Transverse colon (tissue), 4 donors: Measurements from ENCODE around the gene RNF5. TPM values are rescaled to one million over a fixed set of nuclear protein-coding genes. Genes with fewer than 3 reads are reported as not detected.
"Not testable (repeated sequence)": the region's sequence is repeated elsewhere in the genome, so short reads cannot be mapped to it uniquely, and the experiment has no call there.

Experiments used
- DNase-seq: peaks from one replicate; pipeline ENCODE4 v3.0.0-alpha.2; 2019
- H3K27ac ChIP-seq, 4 donors: fragments of 200-600 bp; sonication (generic); 2 replicates each; pipeline ENCODE4 v1.5.1; 2016 to 2018; ENCODE audit warnings: inconsistent platforms in 4 of 4
- H3K27me3 ChIP-seq: fragments of 200-600 bp; sonication (generic); 2 replicates; pipeline ENCODE4 v1.5.1; 2017; ENCODE audit warnings: inconsistent platforms
- H3K36me3 ChIP-seq, 4 donors: fragments of 200-600 bp; sonication (generic); 2 replicates each; pipeline ENCODE4 v1.5.1; 2017 to 2019; ENCODE audit warnings: inconsistent platforms in 4 of 4
- H3K4me1 ChIP-seq, 4 donors: fragments of 200-600 bp; sonication (generic); 2 replicates each; pipeline ENCODE4 v1.5.1; 2017 to 2020; ENCODE audit warnings: inconsistent platforms in 4 of 4
- H3K4me3 ChIP-seq, 4 donors: fragments of 200-600 bp; sonication (generic); 1 replicate in 1 of 4; 2 replicates in 3 of 4; pipeline versions ENCODE4 v1.5.1 to v1.6.1; 2017 to 2019; ENCODE audit warnings: inconsistent platforms in 4 of 4
- H3K9me3 ChIP-seq, 2 donors: fragments of 200-600 bp; sonication (generic); 2 replicates each; pipeline ENCODE4 v1.5.1; 2017 to 2019; ENCODE audit warnings: inconsistent platforms in 2 of 2
- CTCF ChIP-seq, 5 experiments: fragments of 200-600 bp in 3 of 5; fragments of 450-650 bp in 2 of 5; sonication (generic) in 3 of 5; IDR thresholded peaks; 1 replicate in 2 of 5; 2 replicates in 3 of 5; pipeline ENCODE4 v1.5.1; 2016 to 2017; ENCODE audit warnings: antibody characterized with exemption in 5 of 5, inconsistent platforms in 3 of 5, mild to moderate bottlenecking in 2 of 5, moderate library complexity in 1 of 5
- EP300 ChIP-seq: sonication (generic); formaldehyde crosslinking; IDR thresholded peaks from one replicate; pipeline ENCODE4 v1.6.1; 2017; ENCODE audit warnings: antibody characterized with exemption, low read depth
- POLR2A ChIP-seq: fragments of 450-650 bp; IDR thresholded peaks from one replicate; pipeline ENCODE4 v1.6.1; 2016; ENCODE audit warnings: antibody characterized with exemption, mild to moderate bottlenecking, moderate library complexity
- POLR2AphosphoS5 ChIP-seq, 3 donors: sonication (generic); formaldehyde crosslinking; IDR thresholded peaks; one replicate each; pipeline ENCODE4 v1.6.1; 2016; ENCODE audit warnings: antibody characterized with exemption in 3 of 3
- WGBS, 2 donors: methylation state at CpG; one replicate each; pipeline ENCODE4 v1.1.5; 2018; ENCODE audit warnings: low coverage in 1 of 2; 5-methylcytosine and 5-hydroxymethylcytosine counted together
- in situ Hi-C, 4 donors: fragments of 200-750 bp; cut with MboI; loops; one replicate each; pipeline versions ENCODE4 v1.15.0 to v1.15.1; 2017; ENCODE audit warnings: low sequenced_read_pairs in 3 of 4, low pct_ligation_motif_present in 1 of 4, low pct_unique_long_range_greater_than_20kb in 1 of 4
- intact Hi-C: fragments of 100-400 bp; cut with DNase I; formaldehyde crosslinking; loops from one replicate; pipeline ENCODE4 v1.15.1; 2023; ENCODE audit warnings: low total_unique reads
- total RNA-seq, 4 donors: library from RNA; depleted of rRNA; stranded (reverse); fragments of >200 nt; gene quantifications; one replicate each; pipeline ENCODE4 v1.1.0, GENCODE V29; 2016

The RNF5 gene
- total RNA-seq, 4 donors from 2014 or later: 36.0 to 212 (median 120) TPM

GRCh38 chr6:32184084-32184640 is 6.0 kb downstream of the RNF5 start, which contains the start of gene AGER:
TSS of gene AGER (minus strand) at chr6:32184253. CDS start at chr6:32184222, 31 bp downstream.
- no peak for TF ChIP-seq POLR2A
- TF ChIP-seq EP300: no peak
- TF ChIP-seq CTCF (IDR thresholded peaks at IDR 0.05): no peak
- no peak for TF ChIP-seq POLR2AphosphoS5 (IDR thresholded peaks at IDR 0.05)
- Histone ChIP-seq H3K9me3 (no peaks in the 10 kb centered on the region), H3K36me3 (peaks cover 0 to 12% (median 5%) of the 10 kb centered on the region in 4 donors), H3K27me3 (no peaks in the 10 kb centered on the region), H3K4me1 (peaks cover 20 to 57% (median 30%) of the 10 kb centered on the region in 4 donors), H3K4me3 (no peak within 1 kb of the TSS), H3K27ac (peak within 1 kb of the TSS; percentile 61 to 98 (median 84))
- in situ Hi-C loops (no loop called here), intact Hi-C loops (no loop called here)
- DNase-seq: no peak
- WGBS, 2 donors: 71 to 79% methylated on average over 1 to 6 of the region's 6 CpGs

- H3K9me3 ChIP-seq, H3K27me3 ChIP-seq, H3K4me3 ChIP-seq, in situ Hi-C loops, intact Hi-C loops, H3K36me3 ChIP-seq: not testable (repeated sequence)
- peak; percentile 20 for TF ChIP-seq POLR2A
- 14 to 17% methylated on average over 5 to 11 of the region's 11 CpGs for WGBS, 2 donors
- peak; percentile 79 for DNase-seq
- Histone ChIP-seq H3K4me1 (peaks cover 10 to 51% (median 29%) of the 10 kb centered on the region in 4 donors), H3K27ac (peak overlapping the region; percentile 75 to 98 (median 94))
Measured at GRCh38 chr6:32185681-32186131, 7.5 kb downstream of the RNF5 start.

- H3K27me3 ChIP-seq, in situ Hi-C loops, H3K9me3 ChIP-seq, H3K36me3 ChIP-seq, intact Hi-C loops, DNase-seq, H3K4me3 ChIP-seq: not testable (repeated sequence)
- H3K4me1 ChIP-seq: peaks cover 10 to 52% (median 33%) of the 10 kb centered on the region in 4 donors
- 65 to 73% methylated on average over 4 to 10 of the region's 10 CpGs for WGBS, 2 donors
- peak overlapping the region; percentile 75 to 98 (median 94) for H3K27ac ChIP-seq
Measured at GRCh38 chr6:32186151-32186840, 8.1 kb downstream of the RNF5 start.

- WGBS, 2 donors: 60 to 72% methylated on average over 1 to 12 of the region's 12 CpGs
- in situ Hi-C loops: no loop called here
Measured at GRCh38 chr6:32187009-32187709, 9.0 kb downstream of the RNF5 start.

GRCh38 chr6:32187725-32188380 is 9.6 kb downstream of the RNF5 start:
- DNase-seq, H3K27me3 ChIP-seq, H3K9me3 ChIP-seq, intact Hi-C loops, H3K36me3 ChIP-seq, in situ Hi-C loops: not testable (repeated sequence)
- Histone ChIP-seq H3K27ac (peak overlapping the region; percentile 92 to 98 (median 98)), H3K4me1 (peaks cover 16 to 54% (median 42%) of the 10 kb centered on the region in 4 donors), H3K4me3 (peak overlapping the region in 1 of 4 donors; percentile 95)
- 87% methylated on average over 18 of the region's 18 CpGs; no CpG with 5 or more reads in 1 of the 2 donors for WGBS, 2 donors

More at GRCh38 chr6:32187009-32187709, 9.0 kb downstream of the RNF5 start:
- no peak for DNase-seq
- Histone ChIP-seq H3K4me3 (no peak overlapping the region), H3K27me3 (no peaks in the 10 kb centered on the region), H3K9me3 (no peaks in the 10 kb centered on the region), H3K27ac (peak overlapping the region; percentile 75 to 98 (median 94)), H3K4me1 (peaks cover 14 to 48% (median 35%) of the 10 kb centered on the region in 4 donors), H3K36me3 (peaks cover 0 to 7% (median 2%) of the 10 kb centered on the region in 4 donors)
- intact Hi-C loops: no loop called here
- TF ChIP-seq CTCF (IDR thresholded peaks at IDR 0.05): no peak
- no peak for TF ChIP-seq POLR2AphosphoS5 (IDR thresholded peaks at IDR 0.05)
- TF ChIP-seq POLR2A: no peak
- TF ChIP-seq EP300: no peak
